Activated naive CD4-positive, alpha-beta T cell (primary cell): ENCODE data around the gene HSD17B2.
"Not testable (repeated sequence)": the region's sequence is repeated elsewhere in the genome, so short reads cannot be mapped to it uniquely, and the experiment has no call there.

Experiments
- DNase-seq, 4 experiments: peaks; one replicate each; lab custom pipeline; 2025; lab: John Stamatoyannopoulos, UW

The HSD17B2 gene

DNA sequence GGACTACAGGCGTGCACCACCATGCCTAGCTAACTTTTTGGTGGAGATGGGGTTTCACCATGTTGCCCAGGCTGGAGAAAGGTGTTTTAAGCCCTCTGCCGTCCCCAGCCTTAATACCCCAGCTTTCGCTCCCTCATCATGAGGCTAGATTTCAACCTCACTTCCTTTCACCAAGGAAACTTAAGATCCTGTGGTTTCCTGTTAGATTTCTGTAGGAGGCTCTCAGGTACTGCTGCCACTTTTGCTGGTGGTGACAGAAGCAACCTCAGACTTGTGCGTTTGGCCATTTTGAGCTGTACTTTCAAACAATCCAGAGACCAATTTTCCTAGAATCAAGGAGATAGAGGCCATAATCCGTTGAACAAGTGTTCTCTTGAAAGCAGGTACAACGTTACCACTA, 98.7 kb downstream of the HSD17B2 start:
- DNase-seq = no peak

DNA sequence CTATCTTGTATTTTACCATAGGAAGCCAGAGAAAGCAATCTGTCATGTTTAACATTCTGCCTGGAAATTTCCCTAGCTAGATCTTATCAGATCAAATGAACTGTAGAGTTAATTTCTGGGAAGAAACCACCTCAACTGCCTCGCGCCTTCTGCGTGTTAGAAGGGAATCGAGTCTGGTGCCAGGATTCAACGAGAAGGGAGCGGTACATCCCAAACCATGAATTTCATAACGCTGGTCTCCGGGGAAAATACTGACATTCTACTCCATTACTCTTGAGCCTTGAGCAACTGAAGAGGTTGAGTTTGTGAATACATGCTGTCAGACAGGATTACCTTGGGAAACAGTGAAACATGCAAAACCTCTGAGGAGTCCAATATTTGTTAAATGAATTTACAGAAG, 99.8 kb downstream of the HSD17B2 start:
- no peak for DNase-seq

DNA sequence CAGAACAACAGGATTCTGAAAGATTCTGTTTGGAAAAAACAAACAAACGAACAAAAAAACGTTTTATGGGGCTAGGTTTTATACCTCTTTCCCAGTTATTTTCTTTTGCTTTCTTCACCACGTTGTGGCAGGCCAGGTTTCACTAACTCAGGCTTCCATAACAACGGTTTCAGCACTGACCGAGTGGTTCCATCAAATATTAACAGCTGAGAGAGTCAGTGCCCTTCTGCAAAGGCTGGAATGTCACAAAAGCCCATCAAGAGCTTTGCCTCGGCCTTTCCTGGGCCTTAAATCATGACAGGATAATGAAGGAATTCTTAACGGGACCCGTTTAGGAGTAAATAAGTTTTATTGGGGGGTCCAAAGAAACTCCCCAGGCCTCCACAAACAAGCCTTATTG, 100.8 kb downstream of the HSD17B2 start:
- DNase-seq = no peak

DNA sequence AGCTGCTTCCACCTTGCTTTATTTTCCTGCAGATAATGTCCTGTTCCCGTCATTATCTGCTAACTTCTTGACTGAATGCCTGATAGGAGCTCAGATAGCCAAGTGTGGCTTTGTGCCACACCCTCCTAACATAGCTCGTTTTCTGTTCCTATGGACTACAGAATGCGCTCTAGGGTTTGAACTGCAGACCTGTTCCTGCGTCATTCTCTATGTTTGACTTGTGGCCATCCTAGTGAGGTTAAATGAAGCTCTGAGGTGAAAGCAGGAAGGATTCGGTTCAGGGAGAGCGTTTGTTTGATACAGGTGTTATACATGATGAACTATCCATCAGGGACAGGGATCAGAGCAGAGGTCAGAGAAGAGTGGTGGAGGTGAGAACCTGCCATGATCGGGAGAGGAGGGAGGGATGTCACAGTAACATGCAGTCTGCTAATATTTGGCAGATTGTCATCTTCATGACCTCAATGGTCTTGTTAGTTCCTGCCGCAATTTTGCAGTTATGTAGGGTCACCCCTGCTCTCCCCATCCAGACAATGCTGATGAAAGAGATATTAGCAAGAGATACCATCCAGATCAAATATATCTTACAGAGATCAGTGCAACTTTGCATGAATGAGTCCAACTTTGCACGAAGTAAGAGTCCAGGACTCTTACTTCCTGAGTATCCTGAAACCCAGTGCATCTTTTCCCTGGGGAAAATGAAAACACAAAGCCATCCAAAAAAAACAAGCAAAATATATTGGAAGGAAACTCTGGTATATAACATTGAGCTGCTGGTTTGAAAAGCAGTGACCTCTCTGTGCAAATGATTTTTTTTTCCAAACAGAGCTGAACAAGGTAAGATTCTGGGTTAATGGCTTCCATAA, 102.1 kb downstream of the HSD17B2 start:
- DNase-seq = no peak

DNA sequence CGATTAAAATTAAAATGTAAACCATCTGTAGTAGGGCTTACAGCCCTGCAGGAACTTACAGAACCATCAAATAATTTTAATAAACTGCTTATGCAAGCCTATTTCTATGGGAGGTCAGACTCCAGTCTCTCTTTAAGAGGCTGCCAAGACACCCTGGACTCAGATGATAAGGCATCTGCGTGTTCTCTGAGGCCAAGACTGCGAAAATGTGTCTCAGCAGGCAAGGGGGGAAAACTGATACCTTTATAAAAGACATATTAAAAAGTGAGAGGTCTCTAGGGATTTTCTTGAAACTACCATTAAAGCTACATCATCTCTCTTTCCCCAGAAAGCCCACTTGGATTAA, 102.7 kb downstream of the HSD17B2 start:
- DNase-seq = no peak

DNA sequence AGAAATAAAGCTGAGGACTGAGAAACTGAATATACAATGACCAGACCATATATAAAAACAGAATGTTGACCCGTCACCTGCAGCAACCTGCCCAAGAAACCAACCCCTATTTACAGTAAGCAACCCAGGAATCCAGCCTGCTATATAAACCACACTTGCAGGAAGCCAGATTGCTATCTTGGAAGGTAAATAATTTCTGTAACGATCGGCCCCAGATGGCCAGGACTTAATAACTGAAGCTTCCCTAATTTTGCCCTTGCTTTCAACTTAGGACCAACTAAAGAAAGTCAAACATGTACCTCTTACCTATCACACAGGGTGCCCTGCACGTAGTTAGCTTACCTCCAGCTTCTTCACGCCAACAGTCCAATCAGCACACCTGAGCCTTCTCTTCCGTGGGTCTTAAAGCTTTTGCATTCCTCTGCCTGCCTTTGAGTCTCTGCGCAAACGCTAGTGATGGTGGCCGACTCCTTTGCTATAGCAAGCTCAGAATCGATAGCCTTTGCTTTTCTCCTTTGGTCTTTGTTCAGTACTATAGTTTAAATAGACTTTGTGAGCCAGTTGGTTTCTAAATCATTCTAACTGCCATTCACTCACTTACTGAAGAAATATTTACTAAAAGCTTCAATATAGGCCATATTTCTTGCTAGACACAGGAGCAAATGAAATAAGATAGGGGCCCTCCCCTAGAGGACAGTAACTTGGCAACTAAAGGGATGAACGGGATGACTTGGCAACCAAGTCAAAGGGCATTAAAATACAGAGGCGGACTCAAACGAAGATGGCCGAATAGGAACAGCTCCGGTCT, 103.6 kb downstream of the HSD17B2 start:
- no peak for DNase-seq

DNA sequence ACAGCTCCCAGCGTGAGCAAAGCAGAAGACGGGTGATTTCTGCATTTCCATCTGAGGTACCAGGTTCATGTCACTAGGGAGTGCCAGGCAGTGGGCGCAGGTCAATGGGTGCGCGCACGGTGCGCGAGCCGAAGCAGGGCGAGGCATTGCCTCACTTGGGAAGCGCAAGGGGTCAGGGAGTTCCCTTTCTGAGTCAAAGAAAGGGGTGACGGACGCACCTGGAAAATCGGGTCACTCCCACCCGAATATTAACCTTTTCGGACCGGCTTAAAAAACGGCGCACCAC, 104.2 kb downstream of the HSD17B2 start:
- not testable (repeated sequence) for DNase-seq

DNA sequence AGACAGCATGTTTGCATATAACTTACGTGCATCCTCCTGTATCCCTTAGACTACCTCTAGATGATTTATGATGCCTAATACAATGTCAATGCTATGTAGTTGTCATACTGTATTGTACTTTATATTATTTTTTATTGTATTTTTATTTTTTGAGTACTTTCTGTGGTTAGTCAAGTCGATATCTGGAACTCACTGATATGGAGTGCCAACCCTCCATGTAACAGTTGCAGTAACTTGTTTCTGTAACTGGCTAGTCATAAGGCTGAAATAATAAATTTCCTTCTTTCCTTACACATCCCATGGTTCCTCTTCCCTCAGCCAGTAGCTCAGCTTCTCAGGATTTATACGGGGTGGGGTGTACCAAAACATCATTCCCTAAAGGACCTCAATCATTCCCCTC, 111.5 kb downstream of the HSD17B2 start:
- no peak for DNase-seq

DNA sequence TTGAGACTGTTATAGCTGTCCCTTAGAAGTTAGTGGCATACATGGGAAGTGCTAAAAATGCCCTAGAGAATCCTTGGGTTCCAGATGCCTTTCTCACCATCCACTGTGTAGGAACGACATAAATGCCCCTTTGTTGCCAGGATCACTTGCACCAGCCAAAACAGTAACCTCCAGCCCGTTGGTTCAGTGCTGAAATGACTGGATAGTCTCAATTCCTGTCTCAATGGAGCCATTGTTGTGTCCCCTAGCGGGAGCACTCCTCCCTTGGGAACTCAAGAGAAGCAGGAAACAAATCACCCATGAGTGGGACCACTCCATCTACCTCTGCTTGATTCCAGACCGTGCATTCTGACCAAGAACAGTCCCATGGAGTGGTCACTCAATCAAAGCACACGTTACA, 111.9 kb downstream of the HSD17B2 start:
- DNase-seq = no peak

DNA sequence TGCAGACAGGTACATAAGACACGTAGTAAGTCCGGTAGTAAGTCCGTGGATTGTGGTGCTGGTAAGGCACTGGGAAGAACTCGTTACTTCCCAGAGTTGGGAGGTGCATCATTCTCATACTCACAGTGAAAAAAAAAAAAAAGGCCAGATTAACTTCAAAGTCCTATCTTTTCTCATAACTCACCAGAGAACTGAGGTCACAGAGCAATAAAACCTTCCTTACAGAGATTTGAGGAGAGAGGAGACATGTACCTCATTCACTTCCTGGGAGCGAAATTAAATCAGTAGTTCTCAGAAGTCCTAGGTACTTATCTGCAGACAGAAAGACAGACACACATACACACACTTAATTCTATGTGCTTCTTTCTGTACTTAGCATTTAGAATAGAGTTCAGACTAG, 112.5 kb downstream of the HSD17B2 start:
- DNase-seq = no peak
